GM18519 (cell line): ENCODE results near the gene CRISP1.
"Not testable (repeated sequence)": the region's sequence is repeated elsewhere in the genome, so short reads cannot be mapped to it uniquely, and the experiment has no call there.

ENCODE experiments used
- ATAC-seq: cut with Tn5 transposase; IDR thresholded peaks from one replicate; pipeline ENCODE4 v1.9.1; 2021; ENCODE audit warnings: mild to moderate bottlenecking, moderate library complexity; ENCODE audit not compliant: unreplicated experiment, low FRiP score

The CRISP1 gene, protein sequence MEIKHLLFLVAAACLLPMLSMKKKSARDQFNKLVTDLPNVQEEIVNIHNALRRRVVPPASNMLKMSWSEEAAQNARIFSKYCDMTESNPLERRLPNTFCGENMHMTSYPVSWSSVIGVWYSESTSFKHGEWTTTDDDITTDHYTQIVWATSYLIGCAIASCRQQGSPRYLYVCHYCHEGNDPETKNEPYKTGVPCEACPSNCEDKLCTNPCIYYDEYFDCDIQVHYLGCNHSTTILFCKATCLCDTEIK

DNA sequence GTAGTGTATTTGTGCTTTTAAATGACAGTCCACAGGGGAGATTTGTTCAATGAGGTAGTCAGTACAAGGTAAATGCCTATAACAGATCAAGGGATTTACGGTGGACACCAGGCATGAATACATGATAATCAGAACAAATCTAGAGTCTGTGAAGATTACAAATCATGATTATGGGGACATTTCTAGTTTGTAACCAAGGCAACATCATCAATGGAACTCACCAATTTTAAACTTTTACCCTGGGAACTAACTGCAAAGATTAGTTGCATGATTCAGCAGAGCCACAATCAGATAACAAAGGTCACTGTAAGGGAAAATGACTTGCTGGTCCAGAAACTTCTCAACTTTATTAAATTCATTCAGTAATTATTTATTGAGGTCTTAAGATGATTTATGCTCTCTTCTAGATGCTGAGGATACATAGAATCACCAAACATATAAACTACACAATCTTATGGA lies at the start of gene CRISP1:
TSS of gene CRISP1 (minus strand) at position 51 of the 459 bp plus-strand sequence. CDS start 9,135 bp downstream, outside the sequence.
- no peak for ATAC-seq

DNA sequence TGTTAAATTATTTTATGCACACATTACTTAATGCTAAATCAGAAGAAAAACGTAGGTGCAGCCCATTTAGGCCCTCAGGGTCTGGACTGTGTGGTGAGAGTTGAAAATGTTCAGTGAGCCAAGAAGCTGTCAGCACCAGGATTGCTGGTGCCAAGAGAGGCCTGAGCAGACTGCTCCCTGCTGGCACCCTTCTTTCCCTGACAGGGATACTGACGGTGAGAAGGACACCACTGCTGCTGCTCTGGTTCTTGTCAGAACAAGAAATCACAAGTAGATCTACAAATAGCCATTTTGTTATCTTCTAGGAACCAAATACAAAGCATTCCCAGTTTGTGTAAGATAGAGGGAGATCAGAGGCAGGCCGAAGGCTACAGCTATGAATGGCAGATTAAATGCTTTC lies 48.7 kb upstream of the CRISP1 start:
- ATAC-seq: no peak

DNA sequence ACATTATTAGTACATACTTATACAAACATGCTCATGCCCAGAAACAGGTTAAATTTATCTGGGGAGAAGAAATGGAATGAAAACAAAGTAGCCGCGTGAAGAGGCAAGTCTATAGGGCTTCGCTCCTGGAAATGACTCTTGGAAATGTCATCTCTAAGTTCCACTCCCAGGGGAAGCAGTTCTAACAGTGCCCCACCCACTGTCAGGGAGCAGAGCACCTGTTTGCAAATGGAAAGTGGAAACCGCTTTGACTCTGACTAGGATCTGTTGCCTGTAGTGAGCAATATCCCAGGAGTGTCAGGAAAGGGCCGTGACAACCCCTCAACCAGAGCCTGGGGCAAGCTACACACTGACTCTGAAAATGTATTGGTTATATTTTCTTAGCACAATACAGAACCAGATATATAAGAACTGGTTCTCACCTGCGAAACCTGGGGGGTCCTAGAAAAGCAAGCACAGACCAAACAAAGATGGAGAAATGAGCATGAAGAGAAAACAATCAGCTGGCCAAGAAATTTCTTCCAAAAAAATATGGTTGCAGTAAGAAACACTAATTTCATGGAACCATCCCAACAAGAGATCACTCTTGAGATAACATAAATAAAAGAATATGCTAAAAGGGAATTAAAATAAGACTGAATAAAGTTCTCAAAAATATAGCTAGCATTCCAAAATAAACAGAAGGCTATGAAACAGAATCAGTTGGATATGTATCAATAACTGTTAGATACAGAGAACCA lies 47.5 kb upstream of the CRISP1 start:
- ATAC-seq: no peak

DNA sequence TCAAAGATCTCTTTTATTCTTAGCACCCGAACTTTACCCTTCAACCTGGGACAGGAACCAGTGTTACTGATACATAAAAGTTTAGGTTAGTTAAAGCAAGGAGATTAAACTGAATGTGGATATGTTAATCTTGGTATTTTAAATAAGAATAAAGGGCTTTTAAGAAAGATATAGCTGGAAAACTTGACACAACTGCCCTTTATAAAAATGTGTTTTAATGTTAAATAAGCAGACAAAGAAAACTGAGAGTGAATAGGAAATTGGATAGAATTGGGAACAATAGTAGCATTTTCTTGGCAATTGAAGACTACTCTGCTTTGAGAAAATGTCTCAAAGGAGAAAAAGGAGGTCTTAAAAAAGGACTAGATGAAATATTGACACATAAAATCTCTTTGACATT lies 45.9 kb upstream of the CRISP1 start:
- no peak for ATAC-seq

DNA sequence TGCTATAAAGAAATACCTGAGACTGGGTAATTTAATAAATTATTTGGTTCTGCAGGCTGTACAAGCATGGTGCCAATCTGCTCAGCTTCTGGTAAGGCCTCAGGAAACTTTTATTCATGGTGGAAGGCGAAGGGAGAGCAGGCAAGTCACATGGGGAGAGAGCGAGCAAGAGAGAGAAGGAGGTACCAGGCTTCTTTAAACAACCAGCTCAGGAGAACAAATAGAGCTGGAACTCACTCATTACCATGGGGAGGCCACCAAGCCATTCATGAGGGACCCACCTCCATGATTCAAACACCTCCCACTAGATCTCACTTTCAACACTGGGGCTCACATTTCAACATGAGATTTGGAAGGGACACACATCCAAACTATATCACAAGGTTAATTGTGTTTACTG lies 44.9 kb upstream of the CRISP1 start:
- ATAC-seq: no peak

DNA sequence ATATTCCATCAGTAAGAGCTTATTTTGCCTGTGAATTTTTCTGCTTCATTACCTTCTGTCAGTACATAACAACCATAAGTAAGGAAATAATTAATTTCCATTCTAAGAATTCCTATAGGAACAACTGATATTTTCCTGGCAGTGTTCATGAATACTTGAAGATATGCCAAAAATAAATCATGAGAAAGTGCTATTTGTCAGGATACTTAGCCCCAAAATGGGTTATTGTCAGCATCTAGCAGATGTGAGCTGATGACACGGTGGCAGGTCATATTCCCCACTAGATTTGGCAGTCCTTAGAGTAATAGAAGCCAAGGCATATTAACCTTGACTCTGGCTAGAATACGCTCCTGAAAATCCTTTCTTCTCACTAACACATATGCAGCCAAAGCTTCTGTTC lies 43.2 kb upstream of the CRISP1 start:
- ATAC-seq: no peak

DNA sequence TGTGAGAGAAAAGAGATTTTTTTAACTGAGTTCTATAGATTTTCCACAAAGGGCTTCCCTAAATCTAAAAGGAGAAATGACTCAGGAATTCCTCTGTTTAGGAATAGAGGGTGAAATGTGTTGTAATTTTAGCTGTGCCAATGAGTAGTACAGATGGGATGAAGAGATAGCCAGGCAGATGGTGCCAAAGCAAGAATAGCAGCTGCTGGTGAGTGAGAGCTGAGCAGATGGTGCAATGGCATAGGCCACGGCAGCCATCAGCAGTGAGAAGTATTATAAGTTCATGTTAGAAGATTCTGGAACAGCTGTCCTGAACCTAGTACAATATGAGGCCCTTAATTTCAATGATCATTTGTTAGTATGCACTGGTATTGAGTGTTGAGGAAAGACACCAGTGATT lies 40.2 kb upstream of the CRISP1 start:
- ATAC-seq: no peak

DNA sequence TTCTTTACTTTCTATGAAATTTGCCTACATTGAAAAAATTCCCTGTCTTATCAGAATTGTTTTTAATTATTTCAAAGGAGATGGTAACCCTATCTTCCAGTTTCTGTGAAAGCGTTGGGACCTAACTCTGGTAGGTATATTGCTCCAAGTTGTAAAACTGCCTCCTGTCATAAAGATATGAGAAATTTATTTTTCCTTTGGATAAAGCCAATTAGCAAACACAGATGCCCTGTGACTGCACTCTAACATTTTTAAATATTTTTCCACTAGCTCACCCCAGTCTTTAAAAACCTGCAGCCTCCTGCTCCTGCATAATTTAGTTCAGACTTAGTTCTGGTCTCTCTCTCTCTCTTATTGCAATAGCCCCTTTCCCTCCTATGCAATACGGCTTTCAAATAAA lies 39.0 kb upstream of the CRISP1 start:
- ATAC-seq: no peak

DNA sequence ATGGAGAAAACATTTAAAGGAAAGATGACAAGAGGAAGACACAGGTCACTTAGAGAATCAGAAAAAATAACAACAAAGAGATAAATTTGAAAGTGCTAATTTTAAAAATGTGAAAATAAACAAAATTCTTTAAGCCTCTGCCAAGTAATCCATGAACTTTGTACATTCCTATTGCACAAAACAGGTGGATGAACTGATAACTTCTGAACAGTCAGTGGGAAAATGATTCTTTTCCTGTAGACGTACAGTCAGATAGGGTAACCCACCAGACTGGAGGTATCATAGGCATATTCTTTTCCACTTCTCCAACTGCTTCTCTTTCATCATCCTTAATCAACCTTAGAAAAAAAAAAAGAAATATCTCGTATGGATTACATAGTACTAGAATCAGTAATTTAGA lies 36.5 kb upstream of the CRISP1 start:
- ATAC-seq: no peak

DNA sequence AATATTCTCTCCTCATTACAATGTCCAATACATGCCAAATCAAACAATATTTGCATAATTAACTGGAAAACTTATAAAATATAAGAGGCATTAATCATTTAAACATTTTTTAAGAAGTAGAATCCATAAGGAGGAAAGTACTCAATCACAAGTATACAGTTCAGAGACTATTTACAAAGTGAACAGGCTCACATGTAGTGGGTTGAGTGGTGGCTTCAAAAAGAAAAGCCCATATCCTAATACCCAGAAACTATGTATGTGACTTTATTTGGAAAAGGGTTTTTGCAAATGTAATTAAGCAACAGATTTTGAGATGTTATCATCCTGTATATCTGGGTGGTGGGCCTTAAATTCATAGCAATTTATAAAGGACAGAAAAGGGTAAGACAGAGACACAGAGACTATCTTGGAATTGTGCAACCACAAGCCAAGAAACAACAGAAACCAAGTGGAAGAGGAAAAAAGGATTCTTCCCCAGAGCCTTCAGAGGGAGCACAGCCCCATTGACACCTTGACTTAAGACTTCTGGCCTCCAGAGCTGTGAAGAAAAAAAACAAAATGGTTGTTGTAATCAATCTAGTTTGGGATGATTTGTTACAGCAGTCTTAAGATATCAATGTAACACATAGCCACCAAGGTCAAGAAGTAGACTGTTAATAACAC lies 32.7 kb upstream of the CRISP1 start:
- ATAC-seq: no peak

DNA sequence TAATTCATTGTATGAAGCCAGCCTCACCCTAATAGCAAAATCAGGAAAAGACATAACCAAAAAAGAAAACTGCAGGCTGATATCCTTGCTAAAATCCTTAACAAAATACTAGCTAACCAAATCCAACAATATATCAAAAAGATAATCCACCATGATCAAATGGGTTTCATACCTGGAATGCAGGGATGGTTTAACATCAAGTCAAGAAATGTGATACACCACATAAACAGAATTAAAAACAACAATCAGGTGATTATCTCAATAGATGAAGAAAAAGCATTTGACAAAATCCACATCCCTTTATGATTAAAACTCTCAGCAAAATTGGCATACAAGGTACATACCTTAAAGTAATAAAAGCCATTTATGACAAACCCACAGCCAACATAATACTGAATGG lies 29.2 kb upstream of the CRISP1 start:
- not testable (repeated sequence) for ATAC-seq

DNA sequence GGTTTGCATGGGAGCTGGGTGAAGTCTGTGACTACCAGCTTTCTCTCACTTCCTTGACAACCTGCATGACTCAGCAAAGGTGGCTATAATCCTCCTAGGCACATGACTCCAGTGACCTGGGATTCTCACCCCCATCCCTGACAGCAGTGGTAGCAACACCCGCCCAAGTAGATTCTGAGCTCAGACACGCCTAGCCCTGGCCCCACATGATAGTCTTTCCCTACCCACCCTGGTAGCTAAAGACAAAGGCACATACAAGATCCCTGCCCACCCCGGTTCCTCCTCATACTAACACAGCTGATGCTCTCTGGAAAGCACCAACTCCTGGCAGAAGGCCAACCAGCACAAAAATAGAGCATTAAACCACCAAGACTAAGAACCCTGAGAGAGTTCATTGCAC lies 25.9 kb upstream of the CRISP1 start:
- ATAC-seq: no peak

DNA sequence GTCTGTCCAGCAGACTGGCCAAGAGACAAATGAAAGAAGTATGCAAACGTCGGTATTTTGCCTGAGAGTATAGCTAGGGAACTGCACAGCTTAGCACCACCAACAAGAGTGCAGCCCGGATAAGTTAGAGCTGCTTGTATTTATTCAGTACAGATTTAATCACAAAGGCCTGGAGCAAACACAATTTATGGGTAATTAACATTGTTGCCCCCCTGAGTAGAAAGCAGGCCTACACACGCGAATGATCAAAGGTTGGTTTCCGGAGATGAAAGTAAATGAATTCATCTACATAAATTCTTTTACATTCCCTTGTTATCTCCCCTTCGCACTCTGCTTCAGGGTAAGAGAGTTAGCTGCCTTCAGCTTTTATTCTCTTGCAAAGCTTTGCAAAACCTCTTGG lies 24.7 kb upstream of the CRISP1 start:
- no peak for ATAC-seq

DNA sequence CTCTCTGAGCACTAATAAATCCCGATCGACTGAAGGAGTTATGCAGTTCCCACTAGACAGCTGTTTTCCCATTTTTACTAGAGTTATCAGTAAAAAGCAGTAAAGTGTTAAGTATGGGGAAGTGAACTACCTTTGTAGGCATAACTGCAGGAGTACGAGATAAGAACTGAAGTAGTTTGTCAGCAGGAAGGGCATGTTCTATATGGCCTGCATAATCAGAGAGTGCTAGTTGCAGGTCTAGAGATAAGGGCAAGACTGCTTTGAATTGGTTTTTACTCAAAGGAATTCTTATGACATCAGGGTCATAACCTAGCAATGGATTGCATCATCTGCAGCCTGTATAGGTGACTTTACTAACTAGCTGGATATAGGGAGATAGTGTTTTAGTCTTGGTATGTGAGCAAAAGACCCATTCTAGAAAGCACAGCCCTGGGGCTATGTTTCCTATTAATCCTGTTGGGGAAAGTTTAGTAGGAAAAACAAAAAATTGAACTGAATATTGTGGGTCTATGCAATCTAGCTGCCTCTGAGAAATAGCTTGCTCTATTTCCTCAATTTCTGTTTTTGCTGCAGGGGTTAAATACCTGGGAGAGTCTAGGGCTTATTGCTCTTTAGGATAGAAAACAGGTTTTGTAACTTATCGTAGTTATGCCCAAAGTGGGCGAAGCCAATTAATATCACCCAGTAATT lies 22.6 kb upstream of the CRISP1 start:
- ATAC-seq: no peak

DNA sequence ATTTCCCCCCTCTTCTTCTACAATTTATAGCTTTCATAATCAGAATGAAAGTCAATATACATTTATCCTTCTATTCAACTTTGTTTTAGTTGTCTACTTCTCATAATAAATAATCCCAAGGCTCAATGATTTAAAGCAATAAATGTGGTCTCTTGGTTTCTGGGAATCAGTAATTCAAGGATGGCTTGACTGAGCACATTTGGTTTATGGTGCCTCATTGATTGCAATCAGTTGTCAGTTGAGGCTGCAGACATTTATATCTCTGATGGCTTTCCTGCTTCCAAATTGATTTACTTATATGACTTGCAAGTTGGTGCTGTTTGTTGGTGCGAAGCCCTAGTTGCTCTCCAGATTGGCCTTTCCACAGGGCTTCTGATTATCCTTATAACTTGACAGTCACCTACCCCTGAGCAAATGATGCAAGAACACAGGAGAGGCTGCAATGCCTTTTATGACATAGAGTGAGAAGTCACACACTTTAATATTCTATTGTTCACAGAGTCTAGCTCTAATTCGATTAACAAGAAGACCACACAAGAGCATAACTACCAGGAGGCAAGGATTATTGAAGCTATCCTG lies 2.7 kb upstream of the CRISP1 start:
- no peak for ATAC-seq

DNA sequence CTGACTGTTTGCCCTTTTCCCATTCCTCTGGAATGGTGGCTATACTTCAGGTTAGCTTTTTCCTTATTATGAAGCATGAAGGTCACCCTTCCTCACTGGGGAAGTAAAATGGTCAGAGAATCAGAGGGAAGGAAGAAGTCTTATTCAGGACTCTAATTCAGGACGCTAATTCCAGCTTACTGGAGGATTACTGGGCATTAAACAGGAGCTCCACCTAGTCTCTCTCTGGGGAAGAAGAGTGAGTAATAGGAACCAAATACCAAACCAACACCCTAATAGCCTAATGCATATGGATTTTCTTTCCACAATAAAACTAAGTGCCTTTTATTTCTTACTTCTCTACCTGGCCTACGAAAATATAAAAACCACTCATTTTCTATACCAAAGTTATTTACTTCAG lies 10.1 kb downstream of the CRISP1 start:
- no peak for ATAC-seq

DNA sequence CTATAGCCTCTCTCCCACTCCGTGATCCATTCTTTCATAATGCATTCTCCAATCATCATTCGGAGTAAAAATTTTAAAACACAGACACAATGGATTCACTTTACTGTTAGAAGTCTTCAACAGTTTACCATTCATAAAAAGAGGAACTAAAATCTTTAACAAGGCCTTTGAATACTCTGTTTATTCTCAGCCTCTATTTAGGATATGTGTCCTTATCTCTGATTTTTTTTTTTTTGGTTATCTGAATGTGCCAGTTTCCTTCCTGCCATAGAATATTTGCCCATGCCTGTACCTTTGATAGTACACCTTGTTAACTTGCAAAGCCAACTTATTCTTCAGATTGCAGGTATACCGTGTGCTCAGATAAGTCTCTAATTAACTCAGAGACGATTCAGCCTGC lies 11.1 kb downstream of the CRISP1 start:
- no peak for ATAC-seq

DNA sequence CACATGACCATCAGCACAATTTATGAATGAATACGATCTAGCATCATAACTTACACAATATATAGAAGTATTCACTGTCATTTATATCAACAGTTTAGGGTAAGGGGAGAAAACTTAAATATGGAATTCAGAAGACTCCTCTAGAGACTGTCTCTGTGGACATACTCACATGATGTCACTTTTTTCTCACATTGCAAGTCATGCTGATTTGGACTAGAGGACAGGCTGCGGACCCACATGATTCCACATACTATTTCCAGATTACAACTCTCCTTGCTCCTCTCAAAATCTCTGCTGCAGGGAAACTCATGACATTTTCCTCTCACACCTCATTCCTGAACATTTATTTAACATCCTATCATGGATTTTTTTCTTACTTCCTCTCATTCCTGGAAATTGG lies 13.4 kb downstream of the CRISP1 start:
- ATAC-seq: no peak

DNA sequence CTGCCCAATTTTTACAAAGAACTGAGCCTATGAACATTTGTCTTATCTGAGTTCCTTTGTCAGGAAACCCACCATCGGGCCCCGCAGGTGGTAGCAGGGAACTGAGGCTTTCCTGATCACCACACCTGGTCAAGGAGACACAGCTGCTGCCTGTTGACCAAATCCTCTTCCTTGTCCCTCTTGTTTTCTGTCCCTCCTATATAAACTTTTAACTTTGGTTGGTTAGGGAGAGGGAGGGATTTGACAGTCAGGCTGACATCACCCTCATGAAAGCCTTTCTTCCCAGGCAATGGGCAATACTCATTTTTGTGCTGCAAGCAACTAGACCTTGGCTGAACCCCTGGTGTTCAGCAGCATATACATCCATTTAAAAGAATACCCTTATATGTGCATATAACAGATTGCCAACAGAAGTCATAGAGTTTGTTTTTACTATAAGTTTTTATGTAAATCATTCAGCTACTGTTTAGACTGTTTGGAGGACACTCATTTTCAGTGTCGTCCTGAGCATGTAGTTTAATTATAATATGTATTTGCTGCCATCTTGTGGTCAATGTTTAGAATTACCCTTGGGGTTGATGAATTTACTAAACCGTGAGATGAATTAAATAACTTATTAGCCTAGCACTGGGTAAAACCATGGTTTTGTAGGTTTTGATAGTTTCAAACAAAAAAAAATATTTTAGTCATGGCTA lies 17.0 kb downstream of the CRISP1 start:
- ATAC-seq: peak; percentile 89

DNA sequence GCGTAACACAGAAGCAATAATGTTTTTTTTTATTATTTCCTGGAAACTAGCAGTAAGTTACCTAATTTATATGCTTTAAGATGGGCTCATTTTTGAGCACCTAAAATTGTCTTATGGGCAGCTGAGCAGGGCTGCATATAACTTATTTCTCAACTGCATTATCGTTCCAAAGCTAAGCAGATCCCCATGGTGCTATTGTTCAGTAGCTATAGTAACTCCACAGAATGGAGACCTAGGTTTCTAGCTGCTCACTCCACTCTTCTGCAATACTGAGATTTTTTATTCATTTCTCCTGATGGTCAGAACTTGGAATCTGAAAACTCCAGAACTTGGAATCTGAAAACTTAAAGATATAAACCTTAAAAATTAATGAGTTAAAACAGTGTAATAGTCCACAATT lies 18.7 kb downstream of the CRISP1 start:
- ATAC-seq: no peak
